HepG2 (cell line): ENCODE data around the gene BFAR. TPM values are rescaled to one million over a fixed set of nuclear protein-coding genes. Genes with fewer than 3 reads are reported as not detected.

Experiments
- ESRRA ChIP-seq: sonication (generic); formaldehyde crosslinking; IDR thresholded peaks from 2 replicates; pipeline ENCODE4 v1.5.1; 2020; ENCODE audit warnings: mild to moderate bottlenecking, low read depth, missing genetic modification reagents
- FOXA3 ChIP-seq: IDR thresholded peaks from 2 replicates; pipeline ENCODE4 v1.6.1; 2016; ENCODE audit warnings: missing genetic modification reagents, missing compliant biosample characterization
- FOXK2 ChIP-seq: fragments of 450-650 bp; IDR thresholded peaks from 2 replicates; pipeline ENCODE4 v1.6.1; 2016
- FOXP1 ChIP-seq, 2 experiments: fragments of 450-650 bp in 1 of 2; IDR thresholded peaks; 2 replicates each; pipeline ENCODE4 v1.6.1; 2017 to 2018; ENCODE audit warnings: antibody characterized with exemption in 1 of 2
- IKZF1 ChIP-seq: fragments of 450-650 bp; IDR thresholded peaks from 2 replicates; pipeline ENCODE4 v1.7.1; 2016
- NONO ChIP-seq, 2 experiments: fragments of 450-650 bp in 1 of 2; sonication (generic) in 1 of 2; formaldehyde crosslinking in 1 of 2; IDR thresholded peaks in 1 of 2; conservative IDR thresholded peaks in 1 of 2; 2 replicates each; pipeline versions ENCODE4 v1.6.1 to v1.8.0; 2017 to 2022; ENCODE audit warnings: mild to moderate bottlenecking in 1 of 2, missing genetic modification reagents in 1 of 2, moderate library complexity in 1 of 2
- PLRG1 ChIP-seq: fragments of 450-650 bp; conservative IDR thresholded peaks from 2 replicates; pipeline ENCODE4 v1.6.1; 2016
- RFX3 ChIP-seq: IDR thresholded peaks from 2 replicates; pipeline ENCODE4 v1.6.1; 2016; ENCODE audit warnings: missing biosample characterization, missing genetic modification reagents
- ZNF282 ChIP-seq: fragments of 450-650 bp; IDR thresholded peaks from 2 replicates; pipeline ENCODE4 v1.6.1; 2018; ENCODE audit not compliant: partially characterized antibody
- polyA plus RNA-seq, 8 experiments: library from polyadenylated mRNA; depleted of rRNA in 3 of 8; stranded (reverse) in 7 of 8; unstranded in 1 of 8; fragments of >200 nt; fragmentation: Illumina TruSeq in 4 of 8; extraction: Trizol in 4 of 8; gene quantifications; 2 replicates each; pipeline versions ENCODE4 v1.2.1 to v1.2.3, GENCODE V29; 2011 to 2016; ENCODE audit warnings: low read depth in 4 of 8, missing spikeins in 1 of 8, mixed read lengths in 1 of 8; ENCODE audit not compliant: insufficient read depth in 1 of 8
- total RNA-seq, 5 experiments: library from RNA; depleted of rRNA; stranded (reverse); fragments of >200 nt; fragmentation: Illumina TruSeq; extraction: Trizol; gene quantifications; 2 replicates each; pipeline ENCODE4 v1.2.3, GENCODE V29; 2016; ENCODE audit warnings: low read depth in 1 of 5
- TF ChIP-seq, protein P1 (sequence below), 2 experiments: fragments of 450-650 bp in 1 of 2; sonication (generic) in 1 of 2; formaldehyde crosslinking in 1 of 2; IDR thresholded peaks; 2 replicates each; pipeline versions ENCODE4 v1.6.1 to v1.8.0; 2016 to 2022; ENCODE audit warnings: antibody characterized with exemption in 1 of 2, mild to moderate bottlenecking in 1 of 2, missing genetic modification reagents in 1 of 2

Gene BFAR
- total and polyA plus RNA-seq, 2 of the 13 experiments (the other 11 are each of a cell fraction or from before 2014, with no cell fraction given): 96.9 to 120 TPM

GRCh38 chr16:14677627-14678026 is 44.9 kb downstream of the BFAR start (continued):
- TF ChIP-seq, protein P1, sequence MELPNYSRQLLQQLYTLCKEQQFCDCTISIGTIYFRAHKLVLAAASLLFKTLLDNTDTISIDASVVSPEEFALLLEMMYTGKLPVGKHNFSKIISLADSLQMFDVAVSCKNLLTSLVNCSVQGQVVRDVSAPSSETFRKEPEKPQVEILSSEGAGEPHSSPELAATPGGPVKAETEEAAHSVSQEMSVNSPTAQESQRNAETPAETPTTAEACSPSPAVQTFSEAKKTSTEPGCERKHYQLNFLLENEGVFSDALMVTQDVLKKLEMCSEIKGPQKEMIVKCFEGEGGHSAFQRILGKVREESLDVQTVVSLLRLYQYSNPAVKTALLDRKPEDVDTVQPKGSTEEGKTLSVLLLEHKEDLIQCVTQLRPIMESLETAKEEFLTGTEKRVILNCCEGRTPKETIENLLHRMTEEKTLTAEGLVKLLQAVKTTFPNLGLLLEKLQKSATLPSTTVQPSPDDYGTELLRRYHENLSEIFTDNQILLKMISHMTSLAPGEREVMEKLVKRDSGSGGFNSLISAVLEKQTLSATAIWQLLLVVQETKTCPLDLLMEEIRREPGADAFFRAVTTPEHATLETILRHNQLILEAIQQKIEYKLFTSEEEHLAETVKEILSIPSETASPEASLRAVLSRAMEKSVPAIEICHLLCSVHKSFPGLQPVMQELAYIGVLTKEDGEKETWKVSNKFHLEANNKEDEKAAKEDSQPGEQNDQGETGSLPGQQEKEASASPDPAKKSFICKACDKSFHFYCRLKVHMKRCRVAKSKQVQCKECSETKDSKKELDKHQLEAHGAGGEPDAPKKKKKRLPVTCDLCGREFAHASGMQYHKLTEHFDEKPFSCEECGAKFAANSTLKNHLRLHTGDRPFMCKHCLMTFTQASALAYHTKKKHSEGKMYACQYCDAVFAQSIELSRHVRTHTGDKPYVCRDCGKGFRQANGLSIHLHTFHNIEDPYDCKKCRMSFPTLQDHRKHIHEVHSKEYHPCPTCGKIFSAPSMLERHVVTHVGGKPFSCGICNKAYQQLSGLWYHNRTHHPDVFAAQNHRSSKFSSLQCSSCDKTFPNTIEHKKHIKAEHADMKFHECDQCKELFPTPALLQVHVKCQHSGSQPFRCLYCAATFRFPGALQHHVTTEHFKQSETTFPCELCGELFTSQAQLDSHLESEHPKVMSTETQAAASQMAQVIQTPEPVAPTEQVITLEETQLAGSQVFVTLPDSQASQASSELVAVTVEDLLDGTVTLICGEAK (IDR thresholded peaks at IDR 0.05): peak; percentile 14; the same call in 1 of the 2 replicates
- TF ChIP-seq, protein P1 (CRISPR knock-in tag; IDR thresholded peaks at IDR 0.05): no peak
- TF ChIP-seq FOXA3: no peak
- peak; percentile 46 for TF ChIP-seq ZNF282
- 0 out of 2 replicates have a peak, but pooled peaks have one; percentile 80 for TF ChIP-seq NONO (IDR thresholded peaks at IDR 0.05)
- TF ChIP-seq NONO (CRISPR knock-in tag; conservative IDR thresholded peaks at IDR 0.05): no peak
- no peak for TF ChIP-seq RFX3 (CRISPR knock-in tag)
- peak; percentile 27; the same call in 1 of the 2 replicates for TF ChIP-seq FOXP1 (IDR thresholded peaks at IDR 0.05)
- no peak for TF ChIP-seq FOXP1 (CRISPR knock-in tag; IDR thresholded peaks at IDR 0.05)
- TF ChIP-seq IKZF1: 0 out of 2 replicates have a peak, but pooled peaks have one; percentile 66
- TF ChIP-seq PLRG1: 0 out of 2 replicates have a peak, but pooled peaks have one; percentile 57
- TF ChIP-seq ESRRA (CRISPR knock-in tag): no peak
- 0 out of 2 replicates have a peak, but pooled peaks have one; percentile 29 for TF ChIP-seq FOXK2
- TF ChIP-seq, all 625 proteins: peak for 9
